Left hindlimb (tissue), 1 donor: Measurements from ENCODE around the gene ARGLU1.
A peak's percentile ranks its signal among the peaks of the same experiment; 100 is the strongest.
"Not testable (repeated sequence)": the region's sequence is repeated elsewhere in the genome, so short reads cannot be mapped to it uniquely, and the experiment has no call there.

Experiments used
- DNase-seq: peaks from one replicate; pipeline ENCODE4 v3.0.0-alpha.2; 2018

ARGLU1 gene

GRCh38 chr13:106567474-106568298 is at the start of gene ARGLU1:
Gene ARGLU1, minus strand, starts transcription at chr13:106568137. Its CDS starts 218 bp downstream, at chr13:106567919.
- peak; percentile 95 for DNase-seq

GRCh38 chr13:106617561-106617960 is 49.6 kb upstream of the ARGLU1 start:
- DNase-seq, result no peak

GRCh38 chr13:106616729-106617128 is 48.8 kb upstream of the ARGLU1 start:
- no peak for DNase-seq

GRCh38 chr13:106614874-106615273 is 46.9 kb upstream of the ARGLU1 start:
- DNase-seq, result no peak

GRCh38 chr13:106612688-106613087 is 44.8 kb upstream of the ARGLU1 start:
- no peak for DNase-seq

- no peak for DNase-seq
Measured at GRCh38 chr13:106610486-106610885, 42.5 kb upstream of the ARGLU1 start.

GRCh38 chr13:106609116-106609515 is 41.2 kb upstream of the ARGLU1 start:
- no peak for DNase-seq

- DNase-seq, result no peak
Measured at GRCh38 chr13:106603546-106603945, 35.6 kb upstream of the ARGLU1 start.

GRCh38 chr13:106602178-106602577 is 34.2 kb upstream of the ARGLU1 start:
- no peak for DNase-seq

- no peak for DNase-seq
Measured at GRCh38 chr13:106601489-106601888, 33.6 kb upstream of the ARGLU1 start.

- DNase-seq, result not testable (repeated sequence)
Measured at GRCh38 chr13:106600798-106601135, 32.8 kb upstream of the ARGLU1 start.

GRCh38 chr13:106599875-106600797 is 32.2 kb upstream of the ARGLU1 start:
- peak; percentile 49 for DNase-seq

GRCh38 chr13:106597749-106598395 is 29.9 kb upstream of the ARGLU1 start:
- no peak for DNase-seq

- DNase-seq, result no peak
Measured at GRCh38 chr13:106597186-106597585, 29.2 kb upstream of the ARGLU1 start.

GRCh38 chr13:106596275-106596937 is 28.5 kb upstream of the ARGLU1 start:
- DNase-seq, result no peak

- DNase-seq, result no peak
Measured at GRCh38 chr13:106595625-106596024, 27.7 kb upstream of the ARGLU1 start.

- DNase-seq, result no peak
Measured at GRCh38 chr13:106594980-106595379, 27.0 kb upstream of the ARGLU1 start.

- DNase-seq, result no peak
Measured at GRCh38 chr13:106593132-106593531, 25.2 kb upstream of the ARGLU1 start.

- DNase-seq, result no peak
Measured at GRCh38 chr13:106591299-106591698, 23.4 kb upstream of the ARGLU1 start.

GRCh38 chr13:106589716-106590115 is 21.8 kb upstream of the ARGLU1 start:
- no peak for DNase-seq

GRCh38 chr13:106588367-106588766 is 20.4 kb upstream of the ARGLU1 start:
- no peak for DNase-seq

GRCh38 chr13:106587787-106588186 is 19.9 kb upstream of the ARGLU1 start:
- no peak for DNase-seq
